ENCODE measurements around the gene MYZAP. TPM values are rescaled to one million over a fixed set of nuclear protein-coding genes. Genes with fewer than 3 reads are reported as not detected.
A peak's percentile ranks its signal among the peaks of the same experiment; 100 is the strongest.

Gene MYZAP
- total and polyA plus RNA-seq, 2 of the 13 experiments (the other 11 are each of a cell fraction or from before 2014, with no cell fraction given): not detected

GRCh38 chr15:57594479-57594878 is 2.8 kb downstream of the MYZAP start:
- CTCF ChIA-PET (ENCODE audit: low intra/inter-chr PET ratio, low total read pairs): no interaction called here
- intact Hi-C loops (cut with micrococcal nuclease; ENCODE audit: unreplicated experiment): no loop called here

More at GRCh38 chr15:57594479-57594878, 2.8 kb downstream of the MYZAP start:
- no peak for FAIRE-seq
- H3K79me2 ChIP-seq (ENCODE audit: insufficient read depth, low read length): no peaks in the 10 kb centered on the region
- H3K4me3 ChIP-seq (replicated peaks in 1 of 3; ENCODE audit: insufficient read depth in 1 of 3, low read depth in 2 of 3, low read length in 3 of 3): no peak overlapping the region
- no peaks in the 10 kb centered on the region for H3K4me1 ChIP-seq (ENCODE audit: insufficient read depth, low read length)
- POLR2A ChIA-PET: no interaction called here
- H3K9ac ChIP-seq (ENCODE audit: insufficient read depth, low read depth, low read length): no peak overlapping the region
- BruUV-seq (replicated peaks): no TSS peak
- no peaks in the 10 kb centered on the region for H3K9me3 ChIP-seq (ENCODE audit: low read length)
- no peak for DNase-seq (ENCODE audit: low spot score)
- H3K36me3 ChIP-seq (replicated peaks in 1 of 2; ENCODE audit: control insufficient read depth in 1 of 2, insufficient read depth in 2 of 2, low read length in 2 of 2): no peaks in the 10 kb centered on the region
- H2AFZ ChIP-seq (ENCODE audit: low read length): no peak overlapping the region
- H4K20me1 ChIP-seq (ENCODE audit: insufficient read depth, low read length): no peaks in the 10 kb centered on the region
- WGBS (ENCODE audit: low lambda C conversion rate): 60% methylated on average over 6 of the region's 6 CpGs
- no peak for TF ChIP-seq HDAC2 (CRISPR knock-in tag; IDR thresholded peaks at IDR 0.05)
- no peak for TF ChIP-seq ZBTB37 (CRISPR knock-in tag; IDR thresholded peaks at IDR 0.05)
- TF ChIP-seq CEBPB (IDR thresholded peaks at IDR 0.05; ENCODE audit: borderline replicate concordance, low read depth, low read length): peak; percentile 83
- no peak for TF ChIP-seq KAT7 (CRISPR knock-in tag; IDR thresholded peaks at IDR 0.05; ENCODE audit: borderline replicate concordance)
- TF ChIP-seq YY1 (IDR thresholded peaks at IDR 0.05; ENCODE audit: insufficient read depth, insufficient replicate concordance, low read depth, low read length): no peak
- no peak for TF ChIP-seq ERF (CRISPR knock-in tag; IDR thresholded peaks at IDR 0.05)
- TF ChIP-seq ZNF740 (CRISPR knock-in tag; IDR thresholded peaks at IDR 0.05): no peak
- TF ChIP-seq, protein P1, sequence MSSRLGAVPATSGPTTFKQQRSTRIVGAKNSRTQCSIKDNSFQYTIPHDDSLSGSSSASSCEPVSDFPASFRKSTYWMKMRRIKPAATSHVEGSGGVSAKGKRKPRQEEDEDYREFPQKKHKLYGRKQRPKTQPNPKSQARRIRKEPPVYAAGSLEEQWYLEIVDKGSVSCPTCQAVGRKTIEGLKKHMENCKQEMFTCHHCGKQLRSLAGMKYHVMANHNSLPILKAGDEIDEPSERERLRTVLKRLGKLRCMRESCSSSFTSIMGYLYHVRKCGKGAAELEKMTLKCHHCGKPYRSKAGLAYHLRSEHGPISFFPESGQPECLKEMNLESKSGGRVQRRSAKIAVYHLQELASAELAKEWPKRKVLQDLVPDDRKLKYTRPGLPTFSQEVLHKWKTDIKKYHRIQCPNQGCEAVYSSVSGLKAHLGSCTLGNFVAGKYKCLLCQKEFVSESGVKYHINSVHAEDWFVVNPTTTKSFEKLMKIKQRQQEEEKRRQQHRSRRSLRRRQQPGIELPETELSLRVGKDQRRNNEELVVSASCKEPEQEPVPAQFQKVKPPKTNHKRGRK (CRISPR knock-in tag; IDR thresholded peaks at IDR 0.05): no peak
- H3K27ac ChIP-seq (ENCODE audit: extremely low read length, insufficient read depth, low read length): no peak overlapping the region
- no peak for ATAC-seq
- H3K27me3 ChIP-seq (ENCODE audit: control insufficient read depth in 1 of 2, insufficient read depth in 2 of 2, low read length in 2 of 2): peaks cover 5 to 54% of the 10 kb centered on the region in 2 experiments
- H3K4me2 ChIP-seq (ENCODE audit: low read depth, low read length): no peak overlapping the region
- in situ Hi-C loops (cut with HindIII; ENCODE audit: extremely low pct_ligation_motif_present, low pct_unique_long_range_greater_than_20kb): no loop called here
